IMR-90 (cell line): ENCODE measurements around the gene HDGF.

Experiments
- CTCF ChIP-seq: conservative IDR thresholded peaks from 2 replicates; pipeline ENCODE4 v1.5.1; 2012; ENCODE audit warnings: mild to moderate bottlenecking, low read depth, low read length, improper control_type of control experiment
- MAFK ChIP-seq: IDR thresholded peaks from 2 replicates; pipeline ENCODE4 v1.6.1; 2012; ENCODE audit warnings: low read depth, low read length, improper control_type of control experiment
- POLR2A ChIP-seq: IDR thresholded peaks from 2 replicates; pipeline ENCODE4 v1.6.1; 2012; ENCODE audit warnings: mild to moderate bottlenecking, low read depth, low read length
- RCOR1 ChIP-seq: IDR thresholded peaks from 2 replicates; pipeline ENCODE4 v1.6.1; 2012; ENCODE audit warnings: mild to moderate bottlenecking, low read length, improper control_type of control experiment; ENCODE audit not compliant: insufficient replicate concordance
- RFX5 ChIP-seq: IDR thresholded peaks from 2 replicates; pipeline ENCODE4 v1.8.0; 2012; ENCODE audit warnings: low read depth, mild to moderate bottlenecking, low read length, moderate library complexity

GRCh38 chr1:156717351-156717750 lies 34.1 kb downstream of the HDGF start:
- no peak for TF ChIP-seq POLR2A
- no peak for TF ChIP-seq CTCF
- TF ChIP-seq RCOR1 = no peak
- no peak for TF ChIP-seq MAFK
- no peak for TF ChIP-seq RFX5
